ENCODE results near the gene NEK9.

The NEK9 gene

GRCh38 chr14:75053396-75054291 is 73.2 kb downstream of the NEK9 start:
- Histone ChIP-seq H3K4me1 (ENCODE audit: control insufficient read depth, low read depth, low read length) (no peaks in the 10 kb centered on the region), H3K4me2 (ENCODE audit: low read length) (no peak overlapping the region), H2BK5ac (ENCODE audit: low read length) (no peak overlapping the region), H2AK5ac (ENCODE audit: low read length) (no peak overlapping the region), H2BK120ac (ENCODE audit: low read depth, low read length) (no peak overlapping the region), H3K23ac (ENCODE audit: low read length) (no peak overlapping the region), H3K18ac (ENCODE audit: low read length) (no peak overlapping the region), H3K27ac (ENCODE audit: low read depth, low read length) (no peak overlapping the region), H3K79me1 (ENCODE audit: low read length) (no peaks in the 10 kb centered on the region), H3K4me3 (ENCODE audit: low read length) (no peak overlapping the region), H4K5ac (ENCODE audit: low read length) (no peak overlapping the region), H3K36me3 (ENCODE audit: control insufficient read depth, insufficient read depth, low read length) (no peaks in the 10 kb centered on the region), H3K9ac (ENCODE audit: low read length) (no peak overlapping the region), H3K27me3 (ENCODE audit: insufficient read depth, low read length, poor library complexity) (no peaks in the 10 kb centered on the region), H3K4ac (ENCODE audit: low read depth, low read length) (no peak overlapping the region), H2BK15ac (replicated peaks; ENCODE audit: low read depth) (no peak overlapping the region), H3K79me2 (ENCODE audit: control insufficient read depth, insufficient read depth, low read length) (no peaks in the 10 kb centered on the region), H3K56ac (ENCODE audit: low read length) (no peak overlapping the region), H4K8ac (ENCODE audit: low read depth, low read length) (no peak overlapping the region)
- no CpG with 5 or more reads among the region's 5 CpGs for WGBS (ENCODE audit: extremely low coverage, insufficient coverage, low lambda C conversion rate)
- no peak for DNase-seq

GRCh38 chr14:75051556-75051899 is 75.3 kb downstream of the NEK9 start:
- H3K23ac ChIP-seq (ENCODE audit: low read length), result no peak overlapping the region
- no peaks in the 10 kb centered on the region for H3K79me2 ChIP-seq (ENCODE audit: control insufficient read depth, insufficient read depth, low read length)
- no peak overlapping the region for H3K18ac ChIP-seq (ENCODE audit: low read length)
- H4K8ac ChIP-seq (ENCODE audit: low read depth, low read length), result no peak overlapping the region
- H3K4me3 ChIP-seq (ENCODE audit: low read length), result no peak overlapping the region
- no peak overlapping the region for H3K4ac ChIP-seq (ENCODE audit: low read depth, low read length)
- 100% methylated on average over 1 of the region's 5 CpGs for WGBS (ENCODE audit: extremely low coverage, insufficient coverage, low lambda C conversion rate)
- H3K27ac ChIP-seq (ENCODE audit: low read depth, low read length), result no peak overlapping the region
- peak; percentile 14 for DNase-seq
- H3K79me1 ChIP-seq (ENCODE audit: low read length), result no peaks in the 10 kb centered on the region
- H3K4me2 ChIP-seq (ENCODE audit: low read length), result no peak overlapping the region
- no peaks in the 10 kb centered on the region for H3K36me3 ChIP-seq (ENCODE audit: control insufficient read depth, insufficient read depth, low read length)
- no peak overlapping the region for H4K5ac ChIP-seq (ENCODE audit: low read length)
- no peaks in the 10 kb centered on the region for H3K27me3 ChIP-seq (ENCODE audit: insufficient read depth, low read length, poor library complexity)
- H2AK5ac ChIP-seq (ENCODE audit: low read length), result no peak overlapping the region
- no peak overlapping the region for H2BK120ac ChIP-seq (ENCODE audit: low read depth, low read length)
- H3K9ac ChIP-seq (ENCODE audit: low read length), result no peak overlapping the region
- H2BK5ac ChIP-seq (ENCODE audit: low read length), result no peak overlapping the region
- no peaks in the 10 kb centered on the region for H3K4me1 ChIP-seq (ENCODE audit: control insufficient read depth, low read depth, low read length)
- H2BK15ac ChIP-seq (replicated peaks; ENCODE audit: low read depth), result no peak overlapping the region
- H3K56ac ChIP-seq (ENCODE audit: low read length), result no peak overlapping the region

GRCh38 chr14:75050852-75051555 is 75.8 kb downstream of the NEK9 start, which contains the start of gene MLH3:
TSS of gene MLH3 (minus strand) at chr14:75051467. CDS start at chr14:75049655, 1,812 bp downstream.
- H2BK120ac ChIP-seq (ENCODE audit: low read depth, low read length), result no peak within 1 kb of the TSS
- peak within 1 kb of the TSS; percentile 99 for H3K18ac ChIP-seq (ENCODE audit: low read length)
- H3K79me1 ChIP-seq (ENCODE audit: low read length), result peaks cover 2% of the 10 kb centered on the region
- H3K4me1 ChIP-seq (ENCODE audit: control insufficient read depth, low read depth, low read length), result no peaks in the 10 kb centered on the region
- H3K4ac ChIP-seq (ENCODE audit: low read depth, low read length), result peak within 1 kb of the TSS; percentile 79
- no peaks in the 10 kb centered on the region for H3K36me3 ChIP-seq (ENCODE audit: control insufficient read depth, insufficient read depth, low read length)
- DNase-seq, result peak; percentile 95
- H3K4me2 ChIP-seq (ENCODE audit: low read length), result peak within 1 kb of the TSS; percentile 45
- WGBS (ENCODE audit: extremely low coverage, insufficient coverage, low lambda C conversion rate), result no CpG with 5 or more reads among the region's 59 CpGs
- H3K27me3 ChIP-seq (ENCODE audit: insufficient read depth, low read length, poor library complexity), result no peaks in the 10 kb centered on the region
- peak within 1 kb of the TSS; percentile 67 for H3K27ac ChIP-seq (ENCODE audit: low read depth, low read length)
- no peak within 1 kb of the TSS for H2BK15ac ChIP-seq (replicated peaks; ENCODE audit: low read depth)
- H3K9ac ChIP-seq (ENCODE audit: low read length), result peak within 1 kb of the TSS; percentile 81
- H3K79me2 ChIP-seq (ENCODE audit: control insufficient read depth, insufficient read depth, low read length), result no peaks in the 10 kb centered on the region
- H2AK5ac ChIP-seq (ENCODE audit: low read length), result no peak within 1 kb of the TSS
- peak within 1 kb of the TSS; percentile 52 for H3K4me3 ChIP-seq (ENCODE audit: low read length)
- peak within 1 kb of the TSS; percentile 77 for H4K8ac ChIP-seq (ENCODE audit: low read depth, low read length)
- H3K23ac ChIP-seq (ENCODE audit: low read length), result no peak within 1 kb of the TSS
- H3K56ac ChIP-seq (ENCODE audit: low read length), result peak within 1 kb of the TSS; percentile 81
- no peak within 1 kb of the TSS for H4K5ac ChIP-seq (ENCODE audit: low read length)
- no peak within 1 kb of the TSS for H2BK5ac ChIP-seq (ENCODE audit: low read length)

- no peak overlapping the region for H3K4me2 ChIP-seq (ENCODE audit: low read length)
- no peak overlapping the region for H2BK5ac ChIP-seq (ENCODE audit: low read length)
- H3K4ac ChIP-seq (ENCODE audit: low read depth, low read length), result no peak overlapping the region
- H4K5ac ChIP-seq (ENCODE audit: low read length), result no peak overlapping the region
- no peaks in the 10 kb centered on the region for H3K36me3 ChIP-seq (ENCODE audit: control insufficient read depth, insufficient read depth, low read length)
- no peak overlapping the region for H4K8ac ChIP-seq (ENCODE audit: low read depth, low read length)
- H2AK5ac ChIP-seq (ENCODE audit: low read length), result no peak overlapping the region
- H3K4me1 ChIP-seq (ENCODE audit: control insufficient read depth, low read depth, low read length), result no peaks in the 10 kb centered on the region
- no peak overlapping the region for H2BK120ac ChIP-seq (ENCODE audit: low read depth, low read length)
- no peak overlapping the region for H3K56ac ChIP-seq (ENCODE audit: low read length)
- no peak overlapping the region for H3K27ac ChIP-seq (ENCODE audit: low read depth, low read length)
- no peak for DNase-seq
- no peak overlapping the region for H3K18ac ChIP-seq (ENCODE audit: low read length)
- H2BK15ac ChIP-seq (replicated peaks; ENCODE audit: low read depth), result no peak overlapping the region
- H3K79me1 ChIP-seq (ENCODE audit: low read length), result peaks cover 2% of the 10 kb centered on the region
- H3K79me2 ChIP-seq (ENCODE audit: control insufficient read depth, insufficient read depth, low read length), result no peaks in the 10 kb centered on the region
- WGBS (ENCODE audit: extremely low coverage, insufficient coverage, low lambda C conversion rate), result no CpG with 5 or more reads among the region's 3 CpGs
- H3K27me3 ChIP-seq (ENCODE audit: insufficient read depth, low read length, poor library complexity), result no peaks in the 10 kb centered on the region
- no peak overlapping the region for H3K23ac ChIP-seq (ENCODE audit: low read length)
- no peak overlapping the region for H3K9ac ChIP-seq (ENCODE audit: low read length)
- no peak overlapping the region for H3K4me3 ChIP-seq (ENCODE audit: low read length)
Observed at GRCh38 chr14:75049731-75050201, 77.1 kb downstream of the NEK9 start.

- H3K23ac ChIP-seq (ENCODE audit: low read length), result no peak overlapping the region
Observed at GRCh38 chr14:75049136-75049535, 77.7 kb downstream of the NEK9 start.

More at GRCh38 chr14:75049136-75049535, 77.7 kb downstream of the NEK9 start:
- Histone ChIP-seq H3K27ac (ENCODE audit: low read depth, low read length) (no peak overlapping the region), H3K4me3 (ENCODE audit: low read length) (no peak overlapping the region), H2BK5ac (ENCODE audit: low read length) (no peak overlapping the region), H3K79me1 (ENCODE audit: low read length) (peaks cover 2% of the 10 kb centered on the region), H3K79me2 (ENCODE audit: control insufficient read depth, insufficient read depth, low read length) (no peaks in the 10 kb centered on the region), H3K56ac (ENCODE audit: low read length) (no peak overlapping the region), H4K8ac (ENCODE audit: low read depth, low read length) (no peak overlapping the region), H3K4me1 (ENCODE audit: control insufficient read depth, low read depth, low read length) (no peaks in the 10 kb centered on the region), H4K5ac (ENCODE audit: low read length) (no peak overlapping the region), H3K27me3 (ENCODE audit: insufficient read depth, low read length, poor library complexity) (no peaks in the 10 kb centered on the region), H3K4ac (ENCODE audit: low read depth, low read length) (no peak overlapping the region), H3K4me2 (ENCODE audit: low read length) (no peak overlapping the region), H2BK120ac (ENCODE audit: low read depth, low read length) (no peak overlapping the region), H2BK15ac (replicated peaks; ENCODE audit: low read depth) (no peak overlapping the region), H3K18ac (ENCODE audit: low read length) (no peak overlapping the region), H2AK5ac (ENCODE audit: low read length) (no peak overlapping the region), H3K36me3 (ENCODE audit: control insufficient read depth, insufficient read depth, low read length) (no peaks in the 10 kb centered on the region), H3K9ac (ENCODE audit: low read length) (no peak overlapping the region)
- DNase-seq, result no peak
- no CpG with 5 or more reads among the region's 5 CpGs for WGBS (ENCODE audit: extremely low coverage, insufficient coverage, low lambda C conversion rate)
